HL-60/S4 treated with phorbol 12-myristate 13-acetate at 8.2 ng/mL for 4 days and 3 days (cell line): ENCODE data around the gene ST3GAL3.

ENCODE experiments used
- in situ Hi-C: fragments of 300-500 bp; cut with MboI; formaldehyde crosslinking; loops from 2 replicates; pipeline ENCODE4 v1.15.0; 2022; ENCODE audit warnings: low sequenced_read_pairs

Gene ST3GAL3

GRCh38 chr1:43904660-43905551 lies 197.6 kb downstream of the ST3GAL3 start:
- in situ Hi-C loops, result no loop called here

GRCh38 chr1:43908226-43908625 lies 200.9 kb downstream of the ST3GAL3 start:
- in situ Hi-C loops, result no loop called here

GRCh38 chr1:43908858-43909257 lies 201.5 kb downstream of the ST3GAL3 start:
- in situ Hi-C loops, result no loop called here

- in situ Hi-C loops, result no loop called here
These were observed 203.0 kb downstream of the ST3GAL3 start for GRCh38 chr1:43910343-43910742.

GRCh38 chr1:43912607-43913006 lies 205.3 kb downstream of the ST3GAL3 start:
- in situ Hi-C loops, result no loop called here

- in situ Hi-C loops, result no loop called here
These were observed 205.7 kb downstream of the ST3GAL3 start for GRCh38 chr1:43913051-43913501.

GRCh38 chr1:43913666-43914360 lies 206.5 kb downstream of the ST3GAL3 start:
- in situ Hi-C loops, result no loop called here

- in situ Hi-C loops, result no loop called here
These were observed 207.5 kb downstream of the ST3GAL3 start for GRCh38 chr1:43914576-43915525.

GRCh38 chr1:43919906-43920305 lies 212.6 kb downstream of the ST3GAL3 start:
- in situ Hi-C loops, result no loop called here

GRCh38 chr1:43921022-43921421 lies 213.7 kb downstream of the ST3GAL3 start:
- in situ Hi-C loops, result no loop called here

GRCh38 chr1:43924516-43924915 lies 217.2 kb downstream of the ST3GAL3 start:
- in situ Hi-C loops, result no loop called here

GRCh38 chr1:43925846-43926245 lies 218.5 kb downstream of the ST3GAL3 start:
- in situ Hi-C loops, result no loop called here

GRCh38 chr1:43930168-43930948 lies 223.0 kb downstream of the ST3GAL3 start:
- in situ Hi-C loops, result loop anchor here (10.0 kb wide), 1 partner anchor 156 kb away; no protein-coding TSS in a partner anchor

- in situ Hi-C loops, result loop anchor here (10.0 kb wide), 1 partner anchor 156 kb away; no protein-coding TSS in a partner anchor
These were observed 223.6 kb downstream of the ST3GAL3 start for GRCh38 chr1:43930949-43931275.

- in situ Hi-C loops, result loop anchor here (10.0 kb wide), 1 partner anchor 157 kb away; no protein-coding TSS in a partner anchor
These were observed 224.7 kb downstream of the ST3GAL3 start for GRCh38 chr1:43931711-43932660.

- in situ Hi-C loops, result loop anchor here (10.0 kb wide), 1 partner anchor 158 kb away; no protein-coding TSS in a partner anchor
These were observed 225.6 kb downstream of the ST3GAL3 start for GRCh38 chr1:43932786-43933385.

GRCh38 chr1:43933386-43934100 lies 226.2 kb downstream of the ST3GAL3 start, which contains the start of gene ARTN:
Gene ARTN, plus strand, starts transcription at chr1:43933801. Its CDS starts 1,856 bp downstream, at chr1:43935657.
- in situ Hi-C loops, result loop anchor here (10.0 kb wide), 1 partner anchor 159 kb away; no protein-coding TSS in a partner anchor
